Fibroblast of lung (primary cell): Measurements from ENCODE around the gene RCSD1. TPM values are rescaled to one million over a fixed set of nuclear protein-coding genes. Genes with fewer than 3 reads are reported as not detected.
A peak's percentile ranks its signal among the peaks of the same experiment; 100 is the strongest.

Experiments used
- DNase-seq, 2 donors: peaks; one replicate each; pipeline versions ENCODE4 v3.0.0 to v3.0.0-alpha.2; 2010; ENCODE audit warnings: low read depth in 2 of 2
- H2AFZ ChIP-seq: 2 replicates; pipeline ENCODE4 v1.5.1; 2012; ENCODE audit warnings: low read length, control low read depth, inconsistent platforms
- H3K27ac ChIP-seq: 2 replicates; pipeline ENCODE4 v1.5.1; 2011; ENCODE audit warnings: low read length, control low read depth; ENCODE audit not compliant: insufficient read depth
- H3K27me3 ChIP-seq: 2 replicates; pipeline ENCODE4 v1.5.1; 2011; ENCODE audit warnings: mild to moderate bottlenecking, low read length; ENCODE audit not compliant: control insufficient read depth, insufficient read depth
- H3K36me3 ChIP-seq: 2 replicates; pipeline ENCODE4 v1.5.1; 2011; ENCODE audit warnings: low read length; ENCODE audit not compliant: control insufficient read depth, insufficient read depth
- H3K4me1 ChIP-seq: 2 replicates; pipeline ENCODE4 v1.5.1; 2011; ENCODE audit warnings: low read length; ENCODE audit not compliant: control insufficient read depth, insufficient read depth; ENCODE audit errors: extremely low read depth
- H3K4me2 ChIP-seq: 2 replicates; pipeline ENCODE4 v1.5.1; 2011; ENCODE audit warnings: low read length, control low read depth; ENCODE audit not compliant: insufficient read depth; ENCODE audit errors: extremely low read depth
- H3K4me3 ChIP-seq, 4 experiments: fragments of 200-600 bp in 1 of 4; sonication (generic) in 1 of 4; replicated peaks in 1 of 4; 2 replicates each; pipeline ENCODE4 v1.5.1; 2011 to 2016; ENCODE audit warnings: low read length in 4 of 4, low read depth in 3 of 4, mild to moderate bottlenecking in 3 of 4, control low read depth in 2 of 4, inconsistent platforms in 1 of 4, mixed read lengths in 1 of 4; ENCODE audit not compliant: insufficient read depth in 1 of 4; ENCODE audit errors: control extremely low read depth in 1 of 4
- H3K79me2 ChIP-seq: 2 replicates; pipeline ENCODE4 v1.5.1; 2012; ENCODE audit warnings: mild to moderate bottlenecking, low read length, inconsistent platforms; ENCODE audit not compliant: control insufficient read depth, insufficient read depth
- H3K9ac ChIP-seq: 2 replicates; pipeline ENCODE4 v1.5.1; 2011; ENCODE audit warnings: mild to moderate bottlenecking, low read length, control low read depth; ENCODE audit not compliant: insufficient read depth
- H3K9me3 ChIP-seq: 2 replicates; pipeline ENCODE4 v1.5.1; 2012; ENCODE audit warnings: low read depth, low read length; ENCODE audit not compliant: control insufficient read depth, insufficient read depth
- H4K20me1 ChIP-seq: 2 replicates; pipeline ENCODE4 v1.5.1; 2011; ENCODE audit warnings: low read length; ENCODE audit not compliant: control insufficient read depth, insufficient read depth; ENCODE audit errors: extremely low read depth
- CTCF ChIP-seq, 2 donors: IDR thresholded peaks in 1 of 2; conservative IDR thresholded peaks in 1 of 2; 1 replicate in 1 of 2; 2 replicates in 1 of 2; pipeline ENCODE4 v1.5.1; 2011 to 2012; ENCODE audit warnings: low read length in 2 of 2, control low read depth in 1 of 2, inconsistent platforms in 1 of 2, low read depth in 1 of 2, mild to moderate bottlenecking in 1 of 2
- EZH2 ChIP-seq: IDR thresholded peaks from 2 replicates; pipeline ENCODE4 v1.5.1; 2012; ENCODE audit warnings: low read length, control low read depth, mild to moderate bottlenecking; ENCODE audit errors: missing control alignments
- polyA plus RNA-seq, 2 donors: library from polyadenylated mRNA; depleted of rRNA in 1 of 2; stranded (reverse) in 1 of 2; unstranded in 1 of 2; fragments of >200 nt; gene quantifications; 2 replicates each; pipeline ENCODE4 v1.2.1, GENCODE V29; 2011 to 2012; ENCODE audit warnings: missing spikeins in 1 of 2
- total RNA-seq: library from RNA; depleted of rRNA; stranded (reverse); fragments of >200 nt; gene quantifications from 2 replicates; pipeline ENCODE4 v1.2.1, GENCODE V29; 2014

RCSD1 gene
- total and polyA plus RNA-seq, 2 donors (not counting 1 experiment from before 2014, with no cell fraction given), result under 0.01 to 4.1 TPM

GRCh38 chr1:167658574-167659328 lies 28.7 kb downstream of the RCSD1 start:
- H3K79me2 ChIP-seq, result no peaks in the 10 kb centered on the region
- no peak overlapping the region for H2AFZ ChIP-seq
- H4K20me1 ChIP-seq, result no peaks in the 10 kb centered on the region
- no peak overlapping the region for H3K27ac ChIP-seq
- H3K9me3 ChIP-seq, result no peaks in the 10 kb centered on the region
- no peak overlapping the region for H3K4me2 ChIP-seq
- TF ChIP-seq EZH2 (no peak), CTCF (conservative IDR thresholded peaks at IDR 0.05 in 1 of 2, IDR thresholded peaks at IDR 0.05 in 1 of 2; ENCODE audit: low read depth in 1 of 2, low read length in 2 of 2) (no peak)
- no peak overlapping the region for H3K4me3 ChIP-seq
- H3K9ac ChIP-seq, result no peak overlapping the region
- no peak for DNase-seq
- peaks cover 2% of the 10 kb centered on the region for H3K27me3 ChIP-seq
- H3K4me1 ChIP-seq, result peaks cover 19% of the 10 kb centered on the region
- H3K36me3 ChIP-seq, result no peaks in the 10 kb centered on the region

GRCh38 chr1:167659450-167659849 lies 29.4 kb downstream of the RCSD1 start:
- no peak overlapping the region for H3K4me3 ChIP-seq
- no peak overlapping the region for H3K4me2 ChIP-seq
- no peaks in the 10 kb centered on the region for H4K20me1 ChIP-seq
- no peak overlapping the region for H3K9ac ChIP-seq
- no peaks in the 10 kb centered on the region for H3K79me2 ChIP-seq
- TF ChIP-seq CTCF (conservative IDR thresholded peaks at IDR 0.05 in 1 of 2, IDR thresholded peaks at IDR 0.05 in 1 of 2; ENCODE audit: low read depth in 1 of 2, low read length in 2 of 2), result no peak
- TF ChIP-seq EZH2, result no peak
- H3K27ac ChIP-seq, result no peak overlapping the region
- H3K36me3 ChIP-seq, result no peaks in the 10 kb centered on the region
- peak in 1 of 2 donors; percentile 18 for DNase-seq
- no peaks in the 10 kb centered on the region for H3K9me3 ChIP-seq
- no peaks in the 10 kb centered on the region for H3K27me3 ChIP-seq
- H2AFZ ChIP-seq, result no peak overlapping the region
- H3K4me1 ChIP-seq, result peaks cover 22% of the 10 kb centered on the region

- no peaks in the 10 kb centered on the region for H4K20me1 ChIP-seq
- peaks cover 22% of the 10 kb centered on the region for H3K4me1 ChIP-seq
- TF ChIP-seq EZH2, result no peak
- TF ChIP-seq CTCF (conservative IDR thresholded peaks at IDR 0.05 in 1 of 2, IDR thresholded peaks at IDR 0.05 in 1 of 2; ENCODE audit: low read depth in 1 of 2, low read length in 2 of 2), result no peak
- H3K27me3 ChIP-seq, result no peaks in the 10 kb centered on the region
- H3K9ac ChIP-seq, result no peak overlapping the region
- no peaks in the 10 kb centered on the region for H3K79me2 ChIP-seq
- H3K27ac ChIP-seq, result no peak overlapping the region
- DNase-seq, result no peak
- no peak overlapping the region for H3K4me3 ChIP-seq
- H2AFZ ChIP-seq, result no peak overlapping the region
- H3K9me3 ChIP-seq, result no peaks in the 10 kb centered on the region
- H3K36me3 ChIP-seq, result no peaks in the 10 kb centered on the region
- H3K4me2 ChIP-seq, result no peak overlapping the region
These were observed 29.8 kb downstream of the RCSD1 start for GRCh38 chr1:167659881-167660280.
